Glutamatergic neuron (in vitro differentiated cells): ENCODE data around the gene LDAH. TPM values are rescaled to one million over a fixed set of nuclear protein-coding genes. Genes with fewer than 3 reads are reported as not detected.

Source experiments
- DNase-seq: peaks from one replicate; pipeline ENCODE4 v3.0.0; 2022
- H3K27ac Mint-ChIP-seq: one replicate; pipeline ENCODE4 v1.8.0; 2020; ENCODE audit warnings: mild to moderate bottlenecking, mixed read lengths, inconsistent platforms; ENCODE audit not compliant: unreplicated experiment
- H3K27me3 Mint-ChIP-seq: one replicate; pipeline ENCODE4 v1.8.0; 2020; ENCODE audit warnings: mild to moderate bottlenecking, moderate library complexity, mixed read lengths, inconsistent platforms; ENCODE audit not compliant: unreplicated experiment
- H3K36me3 Mint-ChIP-seq: one replicate; pipeline ENCODE4 v1.8.0; 2020; ENCODE audit warnings: mild to moderate bottlenecking, mixed read lengths, inconsistent platforms; ENCODE audit not compliant: unreplicated experiment
- H3K4me1 Mint-ChIP-seq: one replicate; pipeline ENCODE4 v1.8.0; 2020; ENCODE audit warnings: mild to moderate bottlenecking, low read depth, mixed read lengths, inconsistent platforms; ENCODE audit not compliant: unreplicated experiment
- H3K4me3 Mint-ChIP-seq: one replicate; pipeline ENCODE4 v1.8.0; 2020; ENCODE audit warnings: mild to moderate bottlenecking, mixed read lengths, inconsistent platforms; ENCODE audit not compliant: unreplicated experiment
- H3K9me3 Mint-ChIP-seq: one replicate; pipeline ENCODE4 v1.8.0; 2020; ENCODE audit warnings: mild to moderate bottlenecking, moderate library complexity, mixed read lengths, inconsistent platforms; ENCODE audit not compliant: unreplicated experiment
- CTCF ChIP-seq: fragments of 200-600 bp; sonication (generic); IDR thresholded peaks from one replicate; pipeline ENCODE4 v1.5.0; 2021; ENCODE audit not compliant: partially characterized antibody, unreplicated experiment
- total RNA-seq: library from RNA; stranded (reverse); fragmentation: NEBNext Ultra II Directional; extraction: Animal tissue kit (Norgen Biotek cat#: 25700); gene quantifications from one replicate; pipeline ENCODE4 v1.2.1, GENCODE V29; 2021; ENCODE audit not compliant: unreplicated experiment

The LDAH gene
- total RNA-seq, 1 donor from 2014 or later: 33.7 TPM

- Mint-ChIP-seq H3K9me3 (no peaks in the 10 kb centered on the region), H3K27me3 (no peaks in the 10 kb centered on the region), H3K27ac (no peak overlapping the region), H3K36me3 (no peaks in the 10 kb centered on the region), H3K4me3 (no peak overlapping the region), H3K4me1 (peaks cover 2% of the 10 kb centered on the region)
- no peak for DNase-seq
- TF ChIP-seq CTCF: no peak
These were observed 120.3 kb downstream of the LDAH start for GRCh38 chr2:20702563-20702962.

DNA sequence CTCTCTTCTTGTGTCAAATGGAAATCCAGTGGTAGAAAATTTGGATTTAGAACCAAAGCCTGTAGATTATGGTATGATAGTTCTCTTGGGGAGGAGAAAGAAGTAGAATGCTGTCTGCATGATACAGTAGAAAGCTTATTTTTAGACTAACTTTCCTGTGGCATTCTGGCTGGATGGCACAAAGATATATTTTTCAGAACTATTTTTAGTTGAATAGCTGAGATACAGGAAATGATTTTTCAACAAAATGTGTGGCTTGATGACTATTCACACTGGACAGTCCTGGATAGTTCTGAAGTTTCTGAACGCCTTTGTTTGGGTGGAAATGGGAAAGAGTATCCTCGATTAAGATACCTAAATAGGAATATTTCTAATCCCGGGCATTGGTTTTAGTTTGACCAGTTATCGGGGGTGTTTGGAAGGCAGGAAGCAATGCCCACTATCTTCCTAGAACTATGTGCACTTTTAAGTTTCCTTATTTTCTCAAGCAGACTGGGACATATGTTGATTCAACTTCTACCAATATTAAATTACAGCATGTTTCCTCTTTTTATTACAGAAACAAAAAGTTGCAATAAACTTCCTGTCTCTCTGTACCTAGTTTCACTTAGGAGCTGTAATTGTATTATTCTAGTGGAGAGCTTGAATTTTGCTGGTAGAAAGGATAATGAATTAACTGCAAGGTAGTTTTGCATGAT lies 123.8 kb downstream of the LDAH start:
- H3K9me3 Mint-ChIP-seq: no peaks in the 10 kb centered on the region
- H3K4me1 Mint-ChIP-seq: no peaks in the 10 kb centered on the region
- H3K4me3 Mint-ChIP-seq: no peak overlapping the region
- no peaks in the 10 kb centered on the region for H3K27me3 Mint-ChIP-seq
- no peaks in the 10 kb centered on the region for H3K36me3 Mint-ChIP-seq
- TF ChIP-seq CTCF: no peak
- DNase-seq: no peak
- no peak overlapping the region for H3K27ac Mint-ChIP-seq

GRCh38 chr2:20697322-20697934 lies 125.5 kb downstream of the LDAH start:
- no peaks in the 10 kb centered on the region for H3K27me3 Mint-ChIP-seq
- H3K4me1 Mint-ChIP-seq: no peaks in the 10 kb centered on the region
- no peak for TF ChIP-seq CTCF
- no peaks in the 10 kb centered on the region for H3K9me3 Mint-ChIP-seq
- no peaks in the 10 kb centered on the region for H3K36me3 Mint-ChIP-seq
- H3K27ac Mint-ChIP-seq: no peak overlapping the region
- no peak overlapping the region for H3K4me3 Mint-ChIP-seq
- DNase-seq: no peak

DNA sequence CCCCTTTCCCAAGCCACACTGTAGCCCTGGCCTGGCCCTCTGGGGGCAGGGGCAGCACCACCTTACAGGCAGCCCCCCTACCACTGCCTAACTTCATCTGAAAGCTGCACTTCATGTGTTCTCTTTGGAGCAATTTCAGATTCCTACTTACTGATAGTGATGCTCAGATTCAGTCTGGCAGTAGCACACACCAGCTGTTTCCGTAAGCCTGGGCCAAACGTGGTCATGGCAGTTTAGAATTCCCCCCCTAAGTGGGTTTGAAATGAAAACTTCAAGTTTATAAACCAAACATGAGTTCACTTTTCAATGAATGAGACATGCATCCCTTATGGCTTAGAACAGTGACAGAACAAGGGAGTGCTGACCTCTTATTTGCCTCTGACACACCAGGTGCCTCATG lies 126.5 kb downstream of the LDAH start:
- no peaks in the 10 kb centered on the region for H3K4me1 Mint-ChIP-seq
- H3K27ac Mint-ChIP-seq: no peak overlapping the region
- TF ChIP-seq CTCF: no peak
- H3K4me3 Mint-ChIP-seq: no peak overlapping the region
- H3K9me3 Mint-ChIP-seq: no peaks in the 10 kb centered on the region
- no peaks in the 10 kb centered on the region for H3K36me3 Mint-ChIP-seq
- no peak for DNase-seq
- H3K27me3 Mint-ChIP-seq: no peaks in the 10 kb centered on the region

- no peaks in the 10 kb centered on the region for H3K27me3 Mint-ChIP-seq
- H3K36me3 Mint-ChIP-seq: no peaks in the 10 kb centered on the region
- no peak overlapping the region for H3K4me3 Mint-ChIP-seq
- no peaks in the 10 kb centered on the region for H3K4me1 Mint-ChIP-seq
- DNase-seq: no peak
- H3K9me3 Mint-ChIP-seq: no peaks in the 10 kb centered on the region
- H3K27ac Mint-ChIP-seq: no peak overlapping the region
- TF ChIP-seq CTCF: no peak
These were observed 129.6 kb downstream of the LDAH start for GRCh38 chr2:20693317-20693716.
